Endothelial cell (in vitro differentiated cells): ENCODE data around the gene SPATA3. TPM values are rescaled to one million over a fixed set of nuclear protein-coding genes. Genes with fewer than 3 reads are reported as not detected.

Experiments used
- DNase-seq: peaks from one replicate; pipeline ENCODE4 v3.0.0; 2021; ENCODE audit warnings: low spot score
- H3K27ac Mint-ChIP-seq: one replicate; pipeline ENCODE4 v1.8.0; 2021; ENCODE audit warnings: mixed read lengths, inconsistent platforms; ENCODE audit not compliant: unreplicated experiment
- H3K27me3 Mint-ChIP-seq: one replicate; pipeline ENCODE4 v1.8.0; 2021; ENCODE audit warnings: mild to moderate bottlenecking, moderate library complexity, mixed read lengths, inconsistent platforms; ENCODE audit not compliant: unreplicated experiment
- H3K36me3 Mint-ChIP-seq: one replicate; pipeline ENCODE4 v1.8.0; 2021; ENCODE audit warnings: mild to moderate bottlenecking, low read depth, mixed read lengths, inconsistent platforms; ENCODE audit not compliant: unreplicated experiment
- H3K4me1 Mint-ChIP-seq: one replicate; pipeline ENCODE4 v1.8.0; 2021; ENCODE audit warnings: mild to moderate bottlenecking, mixed read lengths, inconsistent platforms; ENCODE audit not compliant: unreplicated experiment
- H3K4me3 Mint-ChIP-seq: one replicate; pipeline ENCODE4 v1.8.0; 2021; ENCODE audit warnings: mild to moderate bottlenecking, mixed read lengths, inconsistent platforms; ENCODE audit not compliant: unreplicated experiment
- H3K9me3 Mint-ChIP-seq: one replicate; pipeline ENCODE4 v1.8.0; 2021; ENCODE audit warnings: mixed read lengths, inconsistent platforms; ENCODE audit not compliant: unreplicated experiment
- CTCF ChIP-seq: fragments of 200-600 bp; sonication (generic); IDR thresholded peaks from one replicate; pipeline ENCODE4 v1.5.0; 2021; ENCODE audit warnings: antibody characterized with exemption; ENCODE audit not compliant: unreplicated experiment
- long read RNA-seq: library from polyadenylated mRNA; unstranded; transcript quantifications from one replicate; pipeline ENCODE4 v2.0.0, GENCODE V29; 2020; ENCODE audit not compliant: unreplicated experiment
- total RNA-seq: library from RNA; stranded (reverse); fragmentation: NEBNext Ultra II Directional; extraction: Animal tissue kit (Norgen Biotek cat#: 25700); gene quantifications from one replicate; pipeline ENCODE4 v1.2.1, GENCODE V29; 2021; ENCODE audit not compliant: unreplicated experiment

The SPATA3 gene
- total RNA-seq, result not detected
- long read RNA-seq, result 0 reads

- Mint-ChIP-seq H3K36me3 (no peaks in the 10 kb centered on the region), H3K4me3 (no peak within 1 kb of the TSS), H3K27me3 (peaks cover 7% of the 10 kb centered on the region), H3K9me3 (peaks cover 5% of the 10 kb centered on the region), H3K27ac (no peak within 1 kb of the TSS), H3K4me1 (peaks cover 2% of the 10 kb centered on the region)
- DNase-seq, result no peak
- no peak for TF ChIP-seq CTCF
Measured at GRCh38 chr2:230995821-230996220, at the start of gene SPATA3. Gene SPATA3 (plus strand): TSS chr2:230996121. CDS start chr2:230996234, 113 bp downstream.

GRCh38 chr2:230946429-230947234, 49.3 kb upstream of the SPATA3 start:
- H3K4me1 Mint-ChIP-seq, result no peaks in the 10 kb centered on the region
- no peak for DNase-seq
- no peak overlapping the region for H3K27ac Mint-ChIP-seq
- H3K9me3 Mint-ChIP-seq, result no peaks in the 10 kb centered on the region
- peaks cover 3% of the 10 kb centered on the region for H3K27me3 Mint-ChIP-seq
- no peak for TF ChIP-seq CTCF
- H3K4me3 Mint-ChIP-seq, result no peak overlapping the region
- no peaks in the 10 kb centered on the region for H3K36me3 Mint-ChIP-seq

- Mint-ChIP-seq H3K4me1 (no peaks in the 10 kb centered on the region), H3K9me3 (no peaks in the 10 kb centered on the region), H3K27me3 (no peaks in the 10 kb centered on the region), H3K27ac (no peak overlapping the region), H3K36me3 (no peaks in the 10 kb centered on the region), H3K4me3 (no peak overlapping the region)
- DNase-seq, result no peak
- TF ChIP-seq CTCF, result no peak
Measured at GRCh38 chr2:230947235-230947576, 48.7 kb upstream of the SPATA3 start.

GRCh38 chr2:230947908-230948365, 48.0 kb upstream of the SPATA3 start:
- no peak for TF ChIP-seq CTCF
- H3K27me3 Mint-ChIP-seq, result no peaks in the 10 kb centered on the region
- H3K9me3 Mint-ChIP-seq, result no peaks in the 10 kb centered on the region
- H3K27ac Mint-ChIP-seq, result no peak overlapping the region
- H3K4me1 Mint-ChIP-seq, result no peaks in the 10 kb centered on the region
- no peak for DNase-seq
- H3K4me3 Mint-ChIP-seq, result no peak overlapping the region
- peaks cover 3% of the 10 kb centered on the region for H3K36me3 Mint-ChIP-seq
